ENCODE measurements around the gene NPHS1.

DNA sequence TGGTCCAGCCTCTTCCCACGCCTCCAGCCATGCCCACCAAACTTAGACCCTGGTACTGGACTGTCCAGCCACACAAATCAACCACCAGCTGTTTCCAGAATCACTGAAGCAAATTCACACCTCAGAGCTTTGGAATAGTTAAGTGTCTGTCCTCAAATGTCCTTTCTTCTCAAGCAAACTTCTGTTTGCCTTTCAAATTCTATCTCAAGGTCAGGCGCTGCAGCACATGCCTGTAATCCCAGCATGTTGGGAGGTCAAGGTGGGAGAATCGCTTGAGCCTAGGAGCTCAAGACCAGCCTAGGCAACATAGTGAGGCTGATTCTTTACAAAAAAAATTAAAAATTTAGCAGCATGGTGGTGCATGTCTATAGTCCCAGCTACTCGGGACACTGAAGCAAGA, 20.2 kb downstream of the NPHS1 start:
- TF ChIP-seq, protein P1, sequence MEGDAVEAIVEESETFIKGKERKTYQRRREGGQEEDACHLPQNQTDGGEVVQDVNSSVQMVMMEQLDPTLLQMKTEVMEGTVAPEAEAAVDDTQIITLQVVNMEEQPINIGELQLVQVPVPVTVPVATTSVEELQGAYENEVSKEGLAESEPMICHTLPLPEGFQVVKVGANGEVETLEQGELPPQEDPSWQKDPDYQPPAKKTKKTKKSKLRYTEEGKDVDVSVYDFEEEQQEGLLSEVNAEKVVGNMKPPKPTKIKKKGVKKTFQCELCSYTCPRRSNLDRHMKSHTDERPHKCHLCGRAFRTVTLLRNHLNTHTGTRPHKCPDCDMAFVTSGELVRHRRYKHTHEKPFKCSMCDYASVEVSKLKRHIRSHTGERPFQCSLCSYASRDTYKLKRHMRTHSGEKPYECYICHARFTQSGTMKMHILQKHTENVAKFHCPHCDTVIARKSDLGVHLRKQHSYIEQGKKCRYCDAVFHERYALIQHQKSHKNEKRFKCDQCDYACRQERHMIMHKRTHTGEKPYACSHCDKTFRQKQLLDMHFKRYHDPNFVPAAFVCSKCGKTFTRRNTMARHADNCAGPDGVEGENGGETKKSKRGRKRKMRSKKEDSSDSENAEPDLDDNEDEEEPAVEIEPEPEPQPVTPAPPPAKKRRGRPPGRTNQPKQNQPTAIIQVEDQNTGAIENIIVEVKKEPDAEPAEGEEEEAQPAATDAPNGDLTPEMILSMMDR (IDR thresholded peaks at IDR 0.05), result no peak
- TF ChIP-seq POLR2AphosphoS5 (IDR thresholded peaks at IDR 0.05) (no peak), POLR2A (IDR thresholded peaks at IDR 0.05) (no peak)

Measured in breast epithelium (tissue), 3 donors.